GM23338 (cell line): ENCODE measurements around the gene KCNMB4. TPM values are rescaled to one million over a fixed set of nuclear protein-coding genes. Genes with fewer than 3 reads are reported as not detected.

Experiments used
- ATAC-seq: fragments of 200-7000 bp; cut with Tn5 transposase; 3 replicates; pipeline ENCODE4 v1.9.1; 2020
- DNase-seq: peaks from one replicate; pipeline ENCODE4 v3.0.0-alpha.2; 2015; ENCODE audit warnings: low spot score
- H2AFZ ChIP-seq: fragments of 200-600 bp; sonication (generic); 2 replicates; pipeline ENCODE4 v1.8.0; 2016; ENCODE audit warnings: antibody characterized with exemption, mild to moderate bottlenecking, moderate library complexity
- H3F3A ChIP-seq: fragments of 200-600 bp; sonication (generic); replicated peaks from 2 replicates; pipeline ENCODE4 v1.8.0; 2017; ENCODE audit warnings: antibody characterized with exemption, mixed run types, low read depth
- H3K27ac ChIP-seq: fragments of 200-600 bp; sonication (generic); 2 replicates; pipeline ENCODE4 v1.6.1; 2016; ENCODE audit warnings: low read depth
- H3K27me3 ChIP-seq: fragments of 200-600 bp; sonication (generic); 2 replicates; pipeline ENCODE4 v1.8.0; 2016; ENCODE audit warnings: mild to moderate bottlenecking, mixed run types, moderate library complexity; ENCODE audit not compliant: insufficient read depth
- H3K36me3 ChIP-seq: fragments of 200-600 bp; sonication (generic); 2 replicates; pipeline ENCODE4 v1.8.0; 2016; ENCODE audit warnings: mild to moderate bottlenecking; ENCODE audit not compliant: insufficient read depth
- H3K4me1 ChIP-seq: fragments of 200-600 bp; sonication (generic); 2 replicates; pipeline ENCODE4 v1.8.0; 2016; ENCODE audit warnings: mild to moderate bottlenecking, moderate library complexity; ENCODE audit not compliant: insufficient read depth
- H3K4me2 ChIP-seq: fragments of 200-600 bp; sonication (generic); 2 replicates; pipeline ENCODE4 v1.7.1; 2017; ENCODE audit warnings: mixed run types
- H3K4me3 ChIP-seq: fragments of 200-600 bp; sonication (generic); 2 replicates; pipeline ENCODE4 v1.6.1; 2016; ENCODE audit warnings: mixed run types
- H3K79me2 ChIP-seq: fragments of 200-600 bp; sonication (generic); replicated peaks from 2 replicates; pipeline ENCODE4 v1.8.0; 2017; ENCODE audit warnings: mild to moderate bottlenecking; ENCODE audit not compliant: insufficient read depth
- H3K9me2 ChIP-seq: fragments of 200-600 bp; sonication (generic); 2 replicates; pipeline ENCODE4 v1.8.0; 2017; ENCODE audit not compliant: insufficient read depth
- H4K20me1 ChIP-seq: fragments of 200-600 bp; sonication (generic); replicated peaks from 2 replicates; pipeline ENCODE4 v1.8.0; 2017; ENCODE audit warnings: mild to moderate bottlenecking; ENCODE audit not compliant: insufficient read depth
- H3K27ac Mint-ChIP-seq: 2 replicates; pipeline ENCODE4 v1.8.0; 2020; ENCODE audit warnings: inconsistent platforms, mild to moderate bottlenecking, moderate library complexity, mixed read lengths
- H3K27me3 Mint-ChIP-seq: 3 replicates; pipeline ENCODE4 v1.8.0; 2022; ENCODE audit warnings: low read depth, mild to moderate bottlenecking, moderate library complexity, mixed read lengths, inconsistent platforms; ENCODE audit not compliant: insufficient read depth, poor library complexity
- H3K36me3 Mint-ChIP-seq: 3 replicates; pipeline ENCODE4 v1.8.0; 2021; ENCODE audit warnings: low read depth, mild to moderate bottlenecking, inconsistent platforms, moderate library complexity, mixed read lengths
- H3K4me1 Mint-ChIP-seq: 3 replicates; pipeline ENCODE4 v1.8.0; 2020; ENCODE audit warnings: mild to moderate bottlenecking, inconsistent platforms, mixed read lengths
- H3K4me3 Mint-ChIP-seq: 3 replicates; pipeline ENCODE4 v1.8.0; 2021; ENCODE audit warnings: moderate library complexity, mild to moderate bottlenecking, inconsistent platforms, mixed read lengths
- H3K9me3 Mint-ChIP-seq: 3 replicates; pipeline ENCODE4 v1.8.0; 2020; ENCODE audit warnings: moderate library complexity, mild to moderate bottlenecking, inconsistent platforms, mixed read lengths
- CTCF ChIP-seq, 2 experiments: fragments of 200-600 bp in 1 of 2; sonication (generic) in 1 of 2; conservative IDR thresholded peaks; 2 replicates each; pipeline versions ENCODE4 v1.5.1 to v1.6.1; 2016 to 2017; ENCODE audit warnings: antibody characterized with exemption in 2 of 2, low read depth in 2 of 2, mild to moderate bottlenecking in 2 of 2, moderate library complexity in 1 of 2
- NANOG ChIP-seq: IDR thresholded peaks from 2 replicates; pipeline ENCODE4 v1.6.1; 2016; ENCODE audit warnings: antibody characterized with exemption, borderline replicate concordance
- POLR2AphosphoS5 ChIP-seq: IDR thresholded peaks from 2 replicates; pipeline ENCODE4 v1.6.1; 2016; ENCODE audit warnings: antibody characterized with exemption, low read depth
- REST ChIP-seq: IDR thresholded peaks from one replicate; pipeline ENCODE4 v1.6.1; 2018; ENCODE audit warnings: antibody characterized with exemption; ENCODE audit not compliant: unreplicated experiment
- ZNF114 ChIP-seq: fragments of 250-450 bp; sonication (Bioruptor Pico); IDR thresholded peaks from 2 replicates; pipeline ENCODE4 v1.5.0; 2020; ENCODE audit warnings: mild to moderate bottlenecking, moderate library complexity
- ZNF331 ChIP-seq: fragments of 250-450 bp; sonication (Bioruptor Pico); IDR thresholded peaks from 2 replicates; pipeline ENCODE4 v1.5.0; 2020; ENCODE audit warnings: low read depth, mild to moderate bottlenecking, moderate library complexity
- ZNF462 ChIP-seq: fragments of 250-450 bp; sonication (Bioruptor Pico); IDR thresholded peaks from 2 replicates; pipeline ENCODE4 v1.5.0; 2020; ENCODE audit warnings: mild to moderate bottlenecking, moderate library complexity
- polyA plus RNA-seq: library from polyadenylated mRNA; unstranded; fragments of >200 nt; fragmentation: Nextera tagmentation; extraction: Ambion mirVana; gene quantifications from 2 replicates; pipeline ENCODE4 v1.2.1, GENCODE V29; 2016
- total RNA-seq: library from RNA; depleted of rRNA; stranded (reverse); fragments of >200 nt; shearing (Covaris generic); gene quantifications from 2 replicates; pipeline ENCODE4 v1.2.3, GENCODE V29; 2014
- TF ChIP-seq, protein P1 (sequence below): IDR thresholded peaks from 2 replicates; pipeline ENCODE4 v1.6.1; 2016; ENCODE audit warnings: antibody characterized with exemption

Gene KCNMB4
- total and polyA plus RNA-seq, 2 experiments from 2014 or later: 9.4 to 14.7 TPM

DNA sequence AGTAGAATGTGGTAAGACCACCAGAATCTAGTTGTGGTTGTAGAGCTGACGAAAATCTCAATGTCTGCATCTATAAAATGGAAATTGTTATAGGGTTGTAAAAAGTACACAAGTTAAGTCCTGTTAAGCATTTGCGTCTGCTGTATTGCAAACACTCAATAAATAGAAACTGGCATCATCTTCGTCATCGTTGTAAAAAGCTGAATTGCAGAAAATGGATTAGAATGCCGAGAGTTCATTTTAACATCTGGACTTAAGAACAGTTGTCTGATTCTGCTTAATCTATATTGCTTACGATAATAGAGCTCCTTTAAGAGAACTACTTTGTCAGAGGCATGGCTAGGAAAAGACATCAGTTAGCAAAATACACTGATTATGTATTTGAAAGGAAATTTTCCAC, 33.2 kb downstream of the KCNMB4 start (continued):
- TF ChIP-seq ZNF462 (CRISPR knock-in tag) (no peak), CTCF (conservative IDR thresholded peaks at IDR 0.05; ENCODE audit: low read depth in 2 of 2) (no peak), ZNF114 (no peak), POLR2AphosphoS5 (no peak), ZNF331 (CRISPR knock-in tag) (no peak), NANOG (no peak)

DNA sequence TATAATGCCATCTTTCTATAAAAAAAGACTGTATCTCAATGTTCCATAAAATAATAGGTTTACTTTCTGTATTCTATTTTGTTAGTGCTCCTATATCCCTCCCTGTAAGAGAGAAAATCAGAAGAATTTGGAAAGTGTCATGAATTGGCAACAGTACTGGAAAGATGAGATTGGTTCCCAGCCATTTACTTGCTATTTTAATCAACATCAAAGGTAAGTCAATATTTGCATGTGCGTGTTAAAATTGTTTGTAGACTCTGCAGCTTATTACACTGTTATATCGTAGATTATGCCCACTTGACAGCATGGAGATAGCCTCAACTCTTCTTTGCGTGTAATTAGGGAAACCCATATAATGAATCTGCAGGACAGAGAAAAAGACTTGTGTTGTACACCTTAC, 34.0 kb downstream of the KCNMB4 start:
- Mint-ChIP-seq H3K4me1 (no peaks in the 10 kb centered on the region), H3K4me3 (no peak overlapping the region), H3K36me3 (peaks cover 45% of the 10 kb centered on the region), H3K27me3 (no peaks in the 10 kb centered on the region), H3K9me3 (no peaks in the 10 kb centered on the region), H3K27ac (no peak overlapping the region)
- no peaks in the 10 kb centered on the region for H3F3A ChIP-seq
- no peak for DNase-seq
- H4K20me1 ChIP-seq: no peaks in the 10 kb centered on the region
- no peaks in the 10 kb centered on the region for H3K9me2 ChIP-seq
- H3K27ac ChIP-seq: no peak overlapping the region
- H3K4me3 ChIP-seq: no peak overlapping the region
- H3K4me2 ChIP-seq: no peak overlapping the region
- H2AFZ ChIP-seq: no peak overlapping the region
- no peak for ATAC-seq
- 0 out of 2 replicates have a peak, but pooled peaks cover 11% of the 10 kb centered on the region for H3K79me2 ChIP-seq
- TF ChIP-seq REST (no peak), CTCF (conservative IDR thresholded peaks at IDR 0.05; ENCODE audit: low read depth in 2 of 2) (no peak)
- TF ChIP-seq, protein P1, sequence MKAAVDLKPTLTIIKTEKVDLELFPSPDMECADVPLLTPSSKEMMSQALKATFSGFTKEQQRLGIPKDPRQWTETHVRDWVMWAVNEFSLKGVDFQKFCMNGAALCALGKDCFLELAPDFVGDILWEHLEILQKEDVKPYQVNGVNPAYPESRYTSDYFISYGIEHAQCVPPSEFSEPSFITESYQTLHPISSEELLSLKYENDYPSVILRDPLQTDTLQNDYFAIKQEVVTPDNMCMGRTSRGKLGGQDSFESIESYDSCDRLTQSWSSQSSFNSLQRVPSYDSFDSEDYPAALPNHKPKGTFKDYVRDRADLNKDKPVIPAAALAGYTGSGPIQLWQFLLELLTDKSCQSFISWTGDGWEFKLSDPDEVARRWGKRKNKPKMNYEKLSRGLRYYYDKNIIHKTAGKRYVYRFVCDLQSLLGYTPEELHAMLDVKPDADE: no peak
- H3K36me3 ChIP-seq: 0 out of 2 replicates have a peak, but pooled peaks cover 6% of the 10 kb centered on the region
- no peaks in the 10 kb centered on the region for H3K27me3 ChIP-seq
- no peaks in the 10 kb centered on the region for H3K4me1 ChIP-seq
